ENCODE results near the gene PACS1. TPM values are rescaled to one million over a fixed set of nuclear protein-coding genes. Genes with fewer than 3 reads are reported as not detected.
A peak's percentile ranks its signal among the peaks of the same experiment; 100 is the strongest.

Gene PACS1
- total RNA-seq, 1 experiment from 2014 or later = 47.9 TPM

GRCh38 chr11:66222358-66223149 is 152.5 kb downstream of the PACS1 start:
- no peak overlapping the region for H3K27ac Mint-ChIP-seq (ENCODE audit: unreplicated experiment)
- H3K4me1 Mint-ChIP-seq (ENCODE audit: low read depth, unreplicated experiment) = peaks cover 8% of the 10 kb centered on the region
- no TSS peak for BruUV-seq (replicated peaks)
- intact Hi-C loops (cut with micrococcal nuclease; ENCODE audit: unreplicated experiment) = no loop called here
- DNase-seq = peak; percentile 91
- TF ChIP-seq, protein P1, sequence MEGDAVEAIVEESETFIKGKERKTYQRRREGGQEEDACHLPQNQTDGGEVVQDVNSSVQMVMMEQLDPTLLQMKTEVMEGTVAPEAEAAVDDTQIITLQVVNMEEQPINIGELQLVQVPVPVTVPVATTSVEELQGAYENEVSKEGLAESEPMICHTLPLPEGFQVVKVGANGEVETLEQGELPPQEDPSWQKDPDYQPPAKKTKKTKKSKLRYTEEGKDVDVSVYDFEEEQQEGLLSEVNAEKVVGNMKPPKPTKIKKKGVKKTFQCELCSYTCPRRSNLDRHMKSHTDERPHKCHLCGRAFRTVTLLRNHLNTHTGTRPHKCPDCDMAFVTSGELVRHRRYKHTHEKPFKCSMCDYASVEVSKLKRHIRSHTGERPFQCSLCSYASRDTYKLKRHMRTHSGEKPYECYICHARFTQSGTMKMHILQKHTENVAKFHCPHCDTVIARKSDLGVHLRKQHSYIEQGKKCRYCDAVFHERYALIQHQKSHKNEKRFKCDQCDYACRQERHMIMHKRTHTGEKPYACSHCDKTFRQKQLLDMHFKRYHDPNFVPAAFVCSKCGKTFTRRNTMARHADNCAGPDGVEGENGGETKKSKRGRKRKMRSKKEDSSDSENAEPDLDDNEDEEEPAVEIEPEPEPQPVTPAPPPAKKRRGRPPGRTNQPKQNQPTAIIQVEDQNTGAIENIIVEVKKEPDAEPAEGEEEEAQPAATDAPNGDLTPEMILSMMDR (IDR thresholded peaks at IDR 0.05; ENCODE audit: unreplicated experiment) = peak; percentile 93
- H3K9me3 Mint-ChIP-seq (ENCODE audit: low read depth, unreplicated experiment) = no peaks in the 10 kb centered on the region
- H3K4me3 Mint-ChIP-seq (ENCODE audit: low read depth, unreplicated experiment) = no peak overlapping the region
- CTCF ChIA-PET = interaction anchor here (0.7 to 1.3 kb wide), 9 partner anchors 30 to 948 kb away, joined by 3 to 8 read pairs (median 6); no protein-coding TSS in a partner anchor
- H3K27me3 Mint-ChIP-seq (ENCODE audit: unreplicated experiment) = no peaks in the 10 kb centered on the region
- peaks cover 5% of the 10 kb centered on the region for H3K36me3 Mint-ChIP-seq (ENCODE audit: insufficient read depth, unreplicated experiment)

DNA sequence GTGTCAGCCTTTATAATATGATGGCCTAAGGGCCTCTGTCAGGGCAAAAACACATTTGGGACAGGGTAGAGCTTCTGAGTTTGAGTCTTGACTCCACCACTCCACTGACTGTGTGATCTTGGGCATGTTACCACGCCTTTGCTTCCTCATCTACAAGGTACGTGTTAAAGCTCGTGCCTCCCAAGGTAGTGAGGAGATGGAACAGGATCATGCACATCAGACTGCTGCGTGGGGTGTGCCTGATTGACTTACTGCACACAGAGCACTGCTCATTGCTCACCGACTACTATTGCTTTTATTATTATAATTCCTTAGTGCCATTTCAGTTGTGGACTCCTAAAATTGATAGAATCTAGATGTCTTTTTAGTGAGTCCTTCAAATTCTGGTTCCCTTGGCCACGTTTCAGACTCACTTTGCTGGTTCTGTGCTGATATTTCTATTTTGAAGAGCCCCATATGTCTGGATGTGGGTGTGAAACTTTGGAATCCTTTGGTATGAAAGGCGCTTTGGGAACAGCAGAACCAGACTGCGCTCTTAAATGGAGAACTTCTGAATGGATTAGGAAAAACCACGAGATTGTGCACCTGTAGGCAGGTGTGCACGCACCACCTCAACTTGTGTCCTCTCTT is 154.3 kb downstream of the PACS1 start:
- Mint-ChIP-seq H3K27ac (ENCODE audit: unreplicated experiment) (no peak overlapping the region), H3K36me3 (ENCODE audit: insufficient read depth, unreplicated experiment) (peaks cover 12% of the 10 kb centered on the region), H3K27me3 (ENCODE audit: unreplicated experiment) (no peaks in the 10 kb centered on the region), H3K4me3 (ENCODE audit: low read depth, unreplicated experiment) (no peak overlapping the region), H3K9me3 (ENCODE audit: low read depth, unreplicated experiment) (no peaks in the 10 kb centered on the region), H3K4me1 (ENCODE audit: low read depth, unreplicated experiment) (peaks cover 8% of the 10 kb centered on the region)
- CTCF ChIA-PET = no interaction called here
- intact Hi-C loops (cut with micrococcal nuclease; ENCODE audit: unreplicated experiment) = no loop called here
- BruUV-seq (replicated peaks) = no TSS peak
- DNase-seq = no peak
- TF ChIP-seq, protein P1 (IDR thresholded peaks at IDR 0.05; ENCODE audit: unreplicated experiment) = no peak

DNA sequence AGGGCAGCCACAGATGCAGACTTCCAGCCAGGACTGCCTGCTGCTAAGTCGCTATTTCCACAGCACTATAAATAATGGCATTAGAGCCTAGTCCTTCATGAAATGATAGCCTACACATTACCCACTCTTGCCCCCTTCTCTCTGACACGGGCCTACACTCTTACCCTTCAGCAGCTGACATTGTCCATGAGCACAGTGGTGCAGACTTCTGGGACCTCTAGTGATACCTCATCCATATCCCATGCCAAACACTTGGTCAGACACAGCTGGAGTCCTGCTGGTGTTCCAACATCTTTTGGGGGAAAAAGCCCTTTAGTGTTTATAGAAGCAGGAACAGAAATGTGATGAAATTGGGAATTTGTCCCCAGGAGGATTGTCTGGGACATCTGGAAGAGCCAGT is 155.0 kb downstream of the PACS1 start:
- H3K4me3 Mint-ChIP-seq (ENCODE audit: low read depth, unreplicated experiment) = no peak overlapping the region
- peaks cover 8% of the 10 kb centered on the region for H3K4me1 Mint-ChIP-seq (ENCODE audit: low read depth, unreplicated experiment)
- H3K27me3 Mint-ChIP-seq (ENCODE audit: unreplicated experiment) = no peaks in the 10 kb centered on the region
- BruUV-seq (replicated peaks) = no TSS peak
- CTCF ChIA-PET = no interaction called here
- H3K36me3 Mint-ChIP-seq (ENCODE audit: insufficient read depth, unreplicated experiment) = peaks cover 12% of the 10 kb centered on the region
- DNase-seq = no peak
- TF ChIP-seq, protein P1 (IDR thresholded peaks at IDR 0.05; ENCODE audit: unreplicated experiment) = no peak
- no peak overlapping the region for H3K27ac Mint-ChIP-seq (ENCODE audit: unreplicated experiment)
- H3K9me3 Mint-ChIP-seq (ENCODE audit: low read depth, unreplicated experiment) = no peaks in the 10 kb centered on the region
- intact Hi-C loops (cut with micrococcal nuclease; ENCODE audit: unreplicated experiment) = no loop called here

DNA sequence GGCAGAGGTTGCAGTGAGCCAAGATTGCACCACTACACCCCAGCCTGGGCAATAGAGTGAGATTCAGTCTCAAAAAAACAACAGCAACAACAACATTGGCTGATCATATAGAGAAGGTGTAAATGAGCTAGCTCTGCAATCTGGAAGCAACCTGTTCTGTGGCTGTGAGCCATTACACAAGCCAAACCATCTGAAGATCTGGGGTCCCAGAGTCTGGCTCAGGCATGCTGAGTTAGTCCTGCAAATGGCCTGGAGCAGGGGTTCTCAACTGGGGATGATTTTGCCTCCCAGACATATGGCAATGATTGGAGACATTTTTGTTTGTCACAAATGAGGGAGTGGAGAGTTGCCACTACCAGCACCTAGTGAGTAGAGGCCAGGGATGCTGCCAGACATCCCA is 156.0 kb downstream of the PACS1 start:
- intact Hi-C loops (cut with micrococcal nuclease; ENCODE audit: unreplicated experiment) = no loop called here
- H3K27ac Mint-ChIP-seq (ENCODE audit: unreplicated experiment) = no peak overlapping the region
- CTCF ChIA-PET = no interaction called here
- BruUV-seq (replicated peaks) = no TSS peak
- peaks cover 8% of the 10 kb centered on the region for H3K36me3 Mint-ChIP-seq (ENCODE audit: insufficient read depth, unreplicated experiment)
- H3K4me3 Mint-ChIP-seq (ENCODE audit: low read depth, unreplicated experiment) = no peak overlapping the region
- H3K27me3 Mint-ChIP-seq (ENCODE audit: unreplicated experiment) = no peaks in the 10 kb centered on the region
- H3K9me3 Mint-ChIP-seq (ENCODE audit: low read depth, unreplicated experiment) = no peaks in the 10 kb centered on the region
- no peak for DNase-seq
- H3K4me1 Mint-ChIP-seq (ENCODE audit: low read depth, unreplicated experiment) = peaks cover 8% of the 10 kb centered on the region
- TF ChIP-seq, protein P1 (IDR thresholded peaks at IDR 0.05; ENCODE audit: unreplicated experiment) = no peak
